KG1 (cell line): ENCODE measurements around the gene UNC13D.
"Not testable (repeated sequence)": the region's sequence is repeated elsewhere in the genome, so short reads cannot be mapped to it uniquely, and the experiment has no call there.

Source experiments
- DNase-seq: peaks from one replicate; lab custom pipeline; 2025; lab: John Stamatoyannopoulos, UW

The UNC13D gene

GRCh38 chr17:75820094-75821080, 23.8 kb downstream of the UNC13D start:
- DNase-seq, result no peak

- DNase-seq, result no peak
Measured at GRCh38 chr17:75819678-75820077, 24.5 kb downstream of the UNC13D start.

- no peak for DNase-seq
Measured at GRCh38 chr17:75819116-75819515, 25.1 kb downstream of the UNC13D start.

- no peak for DNase-seq
Measured at GRCh38 chr17:75818326-75818885, 25.8 kb downstream of the UNC13D start.

GRCh38 chr17:75817571-75817970, 26.6 kb downstream of the UNC13D start:
- no peak for DNase-seq

- DNase-seq, result no peak
Measured at GRCh38 chr17:75816693-75817092, 27.5 kb downstream of the UNC13D start.

GRCh38 chr17:75815399-75815798, 28.8 kb downstream of the UNC13D start:
- no peak for DNase-seq

- DNase-seq, result no peak
Measured at GRCh38 chr17:75814900-75815373, 29.3 kb downstream of the UNC13D start.

GRCh38 chr17:75814021-75814395, 30.2 kb downstream of the UNC13D start:
- DNase-seq, result no peak

- no peak for DNase-seq
Measured at GRCh38 chr17:75813081-75814020, 30.9 kb downstream of the UNC13D start.

- no peak for DNase-seq
Measured at GRCh38 chr17:75812096-75813013, 31.8 kb downstream of the UNC13D start.

GRCh38 chr17:75811174-75811573, 33.0 kb downstream of the UNC13D start:
- DNase-seq, result no peak

GRCh38 chr17:75810756-75811155, 33.4 kb downstream of the UNC13D start:
- not testable (repeated sequence) for DNase-seq

GRCh38 chr17:75810216-75810615, 34.0 kb downstream of the UNC13D start:
- DNase-seq, result no peak

GRCh38 chr17:75809631-75810111, 34.5 kb downstream of the UNC13D start:
- DNase-seq, result no peak

GRCh38 chr17:75808905-75809621, 35.1 kb downstream of the UNC13D start:
- no peak for DNase-seq

- no peak for DNase-seq
Measured at GRCh38 chr17:75808549-75808904, 35.7 kb downstream of the UNC13D start.

- no peak for DNase-seq
Measured at GRCh38 chr17:75807861-75808260, 36.3 kb downstream of the UNC13D start.

- DNase-seq, result no peak
Measured at GRCh38 chr17:75806822-75807500, 37.2 kb downstream of the UNC13D start.

- DNase-seq, result no peak
Measured at GRCh38 chr17:75803883-75804282, 40.3 kb downstream of the UNC13D start.
